Measurements from ENCODE around the gene CCDC30.
"Not testable (repeated sequence)": the region's sequence is repeated elsewhere in the genome, so short reads cannot be mapped to it uniquely, and the experiment has no call there.

The CCDC30 gene

GRCh38 chr1:42461196-42461595 lies 1.9 kb upstream of the CCDC30 start:
- no peak for ATAC-seq (replicated peaks; ENCODE audit: extremely low read depth, poor library complexity, severe bottlenecking)
- Mint-ChIP-seq H3K4me3 (no peak overlapping the region), H3K27me3 (no peaks in the 10 kb centered on the region), H3K4me1 (peaks cover 50% of the 10 kb centered on the region), H3K9me3 (no peaks in the 10 kb centered on the region), H3K27ac (ENCODE audit: low read depth) (no peak overlapping the region), H3K36me3 (ENCODE audit: insufficient read depth) (peaks cover 48% of the 10 kb centered on the region)
- no peak for DNase-seq (ENCODE audit: low spot score in 2 of 2)

GRCh38 chr1:42463921-42464320 lies 835 bp downstream of the CCDC30 start:
- no peak for ATAC-seq (replicated peaks; ENCODE audit: extremely low read depth, poor library complexity, severe bottlenecking)
- Mint-ChIP-seq H3K4me1 (peaks cover 34% of the 10 kb centered on the region), H3K36me3 (ENCODE audit: insufficient read depth) (peaks cover 26% of the 10 kb centered on the region), H3K27me3 (no peaks in the 10 kb centered on the region), H3K4me3 (peak overlapping the region; percentile 78), H3K27ac (ENCODE audit: low read depth) (peak overlapping the region; percentile 88), H3K9me3 (no peaks in the 10 kb centered on the region)
- no peak for DNase-seq (ENCODE audit: low spot score in 2 of 2)

- Mint-ChIP-seq H3K4me1 (peaks cover 23% of the 10 kb centered on the region), H3K9me3 (no peaks in the 10 kb centered on the region), H3K4me3 (no peak overlapping the region), H3K36me3 (ENCODE audit: insufficient read depth) (peaks cover 11% of the 10 kb centered on the region), H3K27me3 (no peaks in the 10 kb centered on the region), H3K27ac (ENCODE audit: low read depth) (no peak overlapping the region)
- no peak for ATAC-seq (replicated peaks; ENCODE audit: extremely low read depth, poor library complexity, severe bottlenecking)
- DNase-seq (ENCODE audit: low spot score in 2 of 2), result no peak
These were observed 2.9 kb downstream of the CCDC30 start for GRCh38 chr1:42466030-42466429.

GRCh38 chr1:42469727-42470126 lies 6.6 kb downstream of the CCDC30 start:
- Mint-ChIP-seq H3K4me3 (no peak overlapping the region), H3K27ac (ENCODE audit: low read depth) (no peak overlapping the region), H3K27me3 (no peaks in the 10 kb centered on the region), H3K36me3 (ENCODE audit: insufficient read depth) (no peaks in the 10 kb centered on the region), H3K9me3 (no peaks in the 10 kb centered on the region), H3K4me1 (no peaks in the 10 kb centered on the region)
- DNase-seq (ENCODE audit: low spot score in 2 of 2) (no peak), ATAC-seq (replicated peaks; ENCODE audit: extremely low read depth, poor library complexity, severe bottlenecking) (no peak)

- Mint-ChIP-seq H3K27me3 (no peaks in the 10 kb centered on the region), H3K4me1 (no peaks in the 10 kb centered on the region), H3K36me3 (ENCODE audit: insufficient read depth) (peaks cover 6% of the 10 kb centered on the region), H3K9me3 (no peaks in the 10 kb centered on the region), H3K4me3 (no peak overlapping the region), H3K27ac (ENCODE audit: low read depth) (no peak overlapping the region)
- ATAC-seq (replicated peaks; ENCODE audit: extremely low read depth, poor library complexity, severe bottlenecking) (no peak), DNase-seq (ENCODE audit: low spot score in 2 of 2) (no peak)
These were observed 13.5 kb downstream of the CCDC30 start for GRCh38 chr1:42476605-42477004.

GRCh38 chr1:42477354-42477753 lies 14.3 kb downstream of the CCDC30 start:
- H3K4me3 Mint-ChIP-seq, H3K27me3 Mint-ChIP-seq: not testable (repeated sequence)

GRCh38 chr1:42477775-42478174 lies 14.7 kb downstream of the CCDC30 start:
- no peak overlapping the region for H3K27ac Mint-ChIP-seq (ENCODE audit: low read depth)
- H3K36me3 Mint-ChIP-seq (ENCODE audit: insufficient read depth), result peaks cover 6% of the 10 kb centered on the region
- no peak overlapping the region for H3K4me3 Mint-ChIP-seq
- no peak for DNase-seq (ENCODE audit: low spot score in 2 of 2)
- no peaks in the 10 kb centered on the region for H3K4me1 Mint-ChIP-seq
- no peaks in the 10 kb centered on the region for H3K9me3 Mint-ChIP-seq
- no peak for ATAC-seq (replicated peaks; ENCODE audit: extremely low read depth, poor library complexity, severe bottlenecking)
- no peaks in the 10 kb centered on the region for H3K27me3 Mint-ChIP-seq

More at GRCh38 chr1:42477354-42477753, 14.3 kb downstream of the CCDC30 start:
- not testable (repeated sequence) for H3K27ac Mint-ChIP-seq (ENCODE audit: low read depth); DNase-seq (ENCODE audit: low spot score in 2 of 2); H3K4me1 Mint-ChIP-seq; ATAC-seq (replicated peaks; ENCODE audit: extremely low read depth, poor library complexity, severe bottlenecking); H3K9me3 Mint-ChIP-seq; H3K36me3 Mint-ChIP-seq (ENCODE audit: insufficient read depth)

GRCh38 chr1:42479621-42480020 lies 16.5 kb downstream of the CCDC30 start:
- Mint-ChIP-seq H3K36me3 (ENCODE audit: insufficient read depth) (peaks cover 6% of the 10 kb centered on the region), H3K4me3 (no peak overlapping the region), H3K4me1 (no peaks in the 10 kb centered on the region), H3K27me3 (no peaks in the 10 kb centered on the region), H3K9me3 (no peaks in the 10 kb centered on the region), H3K27ac (ENCODE audit: low read depth) (no peak overlapping the region)
- ATAC-seq (replicated peaks; ENCODE audit: extremely low read depth, poor library complexity, severe bottlenecking) (no peak), DNase-seq (ENCODE audit: low spot score in 2 of 2) (no peak)

- no peaks in the 10 kb centered on the region for H3K4me1 Mint-ChIP-seq
- peaks cover 6% of the 10 kb centered on the region for H3K36me3 Mint-ChIP-seq (ENCODE audit: insufficient read depth)
- no peak for ATAC-seq (replicated peaks; ENCODE audit: extremely low read depth, poor library complexity, severe bottlenecking)
- H3K27ac Mint-ChIP-seq (ENCODE audit: low read depth), result no peak overlapping the region
- no peak for DNase-seq (ENCODE audit: low spot score in 2 of 2)
- H3K27me3 Mint-ChIP-seq, result no peaks in the 10 kb centered on the region
- H3K9me3 Mint-ChIP-seq, result no peaks in the 10 kb centered on the region
- H3K4me3 Mint-ChIP-seq, result no peak overlapping the region
These were observed 17.8 kb downstream of the CCDC30 start for GRCh38 chr1:42480921-42481320.

GRCh38 chr1:42482635-42483153 lies 19.6 kb downstream of the CCDC30 start:
- Mint-ChIP-seq H3K36me3 (ENCODE audit: insufficient read depth) (peaks cover 6% of the 10 kb centered on the region), H3K9me3 (no peaks in the 10 kb centered on the region), H3K4me3 (no peak overlapping the region), H3K27me3 (no peaks in the 10 kb centered on the region), H3K27ac (ENCODE audit: low read depth) (no peak overlapping the region), H3K4me1 (no peaks in the 10 kb centered on the region)
- no peak for ATAC-seq (replicated peaks; ENCODE audit: extremely low read depth, poor library complexity, severe bottlenecking)
- no peak for DNase-seq (ENCODE audit: low spot score in 2 of 2)

GRCh38 chr1:42484382-42484781 lies 21.3 kb downstream of the CCDC30 start:
- ATAC-seq (replicated peaks; ENCODE audit: extremely low read depth, poor library complexity, severe bottlenecking) (no peak), DNase-seq (ENCODE audit: low spot score in 2 of 2) (no peak)
- Mint-ChIP-seq H3K27me3 (no peaks in the 10 kb centered on the region), H3K9me3 (no peaks in the 10 kb centered on the region), H3K4me1 (no peaks in the 10 kb centered on the region), H3K36me3 (ENCODE audit: insufficient read depth) (peaks cover 5% of the 10 kb centered on the region), H3K27ac (ENCODE audit: low read depth) (no peak overlapping the region), H3K4me3 (no peak overlapping the region)

GRCh38 chr1:42490237-42490636 lies 27.2 kb downstream of the CCDC30 start:
- Mint-ChIP-seq H3K9me3 (no peaks in the 10 kb centered on the region), H3K4me3 (no peak overlapping the region), H3K4me1 (no peaks in the 10 kb centered on the region), H3K27ac (ENCODE audit: low read depth) (no peak overlapping the region), H3K36me3 (ENCODE audit: insufficient read depth) (peaks cover 2% of the 10 kb centered on the region), H3K27me3 (no peaks in the 10 kb centered on the region)
- no peak for ATAC-seq (replicated peaks; ENCODE audit: extremely low read depth, poor library complexity, severe bottlenecking)
- DNase-seq (ENCODE audit: low spot score in 2 of 2), result no peak

- not testable (repeated sequence) for H3K4me1 Mint-ChIP-seq; ATAC-seq (replicated peaks; ENCODE audit: extremely low read depth, poor library complexity, severe bottlenecking); H3K27ac Mint-ChIP-seq (ENCODE audit: low read depth); DNase-seq (ENCODE audit: low spot score in 2 of 2); H3K36me3 Mint-ChIP-seq (ENCODE audit: insufficient read depth); H3K27me3 Mint-ChIP-seq; H3K9me3 Mint-ChIP-seq; H3K4me3 Mint-ChIP-seq
These were observed 38.9 kb downstream of the CCDC30 start for GRCh38 chr1:42502031-42502430.
